GM20000 (cell line): ENCODE measurements around the gene NANOS2.
"Not testable (repeated sequence)": the region's sequence is repeated elsewhere in the genome, so short reads cannot be mapped to it uniquely, and the experiment has no call there.

ENCODE experiments used
- DNase-seq: peaks from one replicate; pipeline ENCODE4 v3.0.0; 2012; ENCODE audit warnings: low spot score
- CTCF ChIP-seq: IDR thresholded peaks from 2 replicates; pipeline ENCODE4 v1.5.1; 2012; ENCODE audit warnings: mild to moderate bottlenecking, control low read depth; ENCODE audit errors: extremely low read depth, missing control alignments

Gene NANOS2

GRCh38 chr19:45870798-45871197 is 43.8 kb downstream of the NANOS2 start:
- no peak for TF ChIP-seq CTCF
- DNase-seq, result no peak

- not testable (repeated sequence) for DNase-seq
Measured at GRCh38 chr19:45867241-45867640, 47.3 kb downstream of the NANOS2 start.

GRCh38 chr19:45866400-45867176 is 48.0 kb downstream of the NANOS2 start:
- no peak for DNase-seq
- TF ChIP-seq CTCF, result no peak

- TF ChIP-seq CTCF, result no peak
- no peak for DNase-seq
Measured at GRCh38 chr19:45865269-45865948, 49.2 kb downstream of the NANOS2 start.

- no peak for TF ChIP-seq CTCF
- DNase-seq, result no peak
Measured at GRCh38 chr19:45864629-45865082, 49.9 kb downstream of the NANOS2 start.

- peak; percentile 62 for TF ChIP-seq CTCF
Measured at GRCh38 chr19:45863840-45864628, 50.5 kb downstream of the NANOS2 start, which contains the start of gene FOXA3. TSS of gene FOXA3 (plus strand) at chr19:45864326. CDS start at chr19:45864457, 131 bp downstream.

GRCh38 chr19:45863335-45863839 is 51.2 kb downstream of the NANOS2 start:
- TF ChIP-seq CTCF, result no peak

More at GRCh38 chr19:45863840-45864628, 50.5 kb downstream of the NANOS2 start, which contains the start of gene FOXA3:
- DNase-seq, result peak; percentile 95

More at GRCh38 chr19:45863335-45863839, 51.2 kb downstream of the NANOS2 start:
- no peak for DNase-seq
